GM12891 (cell line): ENCODE measurements around the gene RIOX2. TPM values are rescaled to one million over a fixed set of nuclear protein-coding genes. Genes with fewer than 3 reads are reported as not detected.
"Not testable (repeated sequence)": the region's sequence is repeated elsewhere in the genome, so short reads cannot be mapped to it uniquely, and the experiment has no call there.

Source experiments
- DNase-seq: peaks from one replicate; pipeline ENCODE4 v3.0.0; 2011; ENCODE audit warnings: low spot score; ENCODE audit not compliant: insufficient read length
- FAIRE-seq: peaks from 2 replicates; lab custom pipeline; 2011; peaks lifted over from hg19 to GRCh38; lab: Jason Lieb, UNC
- PAX5 ChIP-seq: IDR thresholded peaks from 2 replicates; pipeline ENCODE4 v1.6.1; 2011; ENCODE audit warnings: low read length, moderate library complexity, mild to moderate bottlenecking; ENCODE audit not compliant: insufficient read depth, severe bottlenecking
- POLR2A ChIP-seq: IDR thresholded peaks from 2 replicates; pipeline ENCODE4 v1.6.1; 2011; ENCODE audit warnings: low read depth, low read length, control low read depth
- POLR2AphosphoS5 ChIP-seq: IDR thresholded peaks from 2 replicates; pipeline ENCODE4 v1.6.1; 2011; ENCODE audit warnings: low read depth, low read length, control low read depth
- POU2F2 ChIP-seq: IDR thresholded peaks from 2 replicates; pipeline ENCODE4 v1.6.1; 2011; ENCODE audit warnings: low read depth, mild to moderate bottlenecking, control low read depth, low read length, moderate library complexity
- SPI1 ChIP-seq: IDR thresholded peaks from 2 replicates; pipeline ENCODE4 v1.6.1; 2011; ENCODE audit warnings: low read depth, low read length, control low read depth
- TAF1 ChIP-seq: IDR thresholded peaks from 2 replicates; pipeline ENCODE4 v1.6.1; 2011; ENCODE audit warnings: low read depth, low read length, control low read depth
- polyA plus RNA-seq: library from polyadenylated mRNA; unstranded; fragments of >200 nt; gene quantifications from one replicate; pipeline ENCODE4 v1.2.1, GENCODE V29; 2012; ENCODE audit warnings: low read depth, missing spikeins, inconsistent platforms; ENCODE audit not compliant: missing spikeins

Gene RIOX2
- 17.9 TPM for polyA plus RNA-seq

GRCh38 chr3:97971679-97972567 is at the start of gene RIOX2:
Gene RIOX2, minus strand, starts transcription at chr3:97972431. Its CDS starts 4,838 bp downstream, at chr3:97967593.
- FAIRE-seq (peak; percentile 94), DNase-seq (peak; percentile 74)
- TF ChIP-seq PAX5 (no peak), POLR2A (peak; percentile 40), POLR2AphosphoS5 (peak; percentile 42; the same call in 1 of the 2 replicates), SPI1 (no peak), POU2F2 (peak; percentile 14; the same call in 1 of the 2 replicates), TAF1 (peak; percentile 53)

DNA sequence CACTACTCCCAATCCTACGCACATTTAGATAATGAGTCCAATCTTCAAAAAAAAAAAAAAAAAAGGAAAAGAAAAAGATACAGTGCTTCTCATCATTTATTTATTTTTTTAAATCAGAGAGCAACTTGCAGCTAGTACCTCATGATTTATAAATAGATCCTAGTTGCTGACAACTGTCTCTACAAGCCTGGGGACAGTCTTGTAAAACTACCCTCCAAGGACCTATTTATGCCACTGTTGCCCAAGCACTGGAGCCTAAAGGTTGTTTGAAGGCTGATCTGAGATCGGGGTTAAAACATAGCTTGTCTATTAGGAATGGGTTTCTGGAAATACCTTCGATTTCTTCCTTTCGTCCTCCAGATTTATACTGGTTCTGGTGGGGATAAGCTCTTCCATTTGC is 48.2 kb upstream of the RIOX2 start:
- no peak for FAIRE-seq
- no peak for DNase-seq
- TF ChIP-seq TAF1 (no peak), PAX5 (no peak), POU2F2 (no peak), POLR2A (no peak), POLR2AphosphoS5 (no peak), SPI1 (no peak)

- TF ChIP-seq POLR2A: no peak
- TF ChIP-seq POU2F2: no peak
- TF ChIP-seq PAX5: no peak
- TF ChIP-seq POLR2AphosphoS5: no peak
- no peak for TF ChIP-seq SPI1
- TF ChIP-seq TAF1: no peak
- FAIRE-seq (no peak), DNase-seq (no peak)
Observed at GRCh38 chr3:98018301-98018700, 46.1 kb upstream of the RIOX2 start.

DNA sequence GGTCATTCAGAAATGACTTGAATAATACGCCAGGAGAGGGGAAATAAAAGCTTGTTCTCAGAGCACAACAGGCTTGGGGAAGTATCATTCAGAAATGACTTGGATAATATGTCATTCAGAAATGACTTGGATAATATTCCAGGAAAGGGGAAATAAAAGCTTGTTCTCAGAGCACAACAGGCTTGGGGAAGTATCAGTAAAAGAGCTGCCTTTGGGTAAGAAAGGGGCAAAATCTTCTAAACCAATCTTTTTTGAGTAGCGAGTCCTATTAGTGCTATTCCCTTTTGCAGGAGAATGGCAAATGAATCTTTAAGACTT is 42.0 kb upstream of the RIOX2 start:
- DNase-seq: no peak
- FAIRE-seq: no peak
- TF ChIP-seq POLR2AphosphoS5 (no peak), TAF1 (no peak), POLR2A (no peak), POU2F2 (no peak), SPI1 (no peak), PAX5 (no peak)

DNA sequence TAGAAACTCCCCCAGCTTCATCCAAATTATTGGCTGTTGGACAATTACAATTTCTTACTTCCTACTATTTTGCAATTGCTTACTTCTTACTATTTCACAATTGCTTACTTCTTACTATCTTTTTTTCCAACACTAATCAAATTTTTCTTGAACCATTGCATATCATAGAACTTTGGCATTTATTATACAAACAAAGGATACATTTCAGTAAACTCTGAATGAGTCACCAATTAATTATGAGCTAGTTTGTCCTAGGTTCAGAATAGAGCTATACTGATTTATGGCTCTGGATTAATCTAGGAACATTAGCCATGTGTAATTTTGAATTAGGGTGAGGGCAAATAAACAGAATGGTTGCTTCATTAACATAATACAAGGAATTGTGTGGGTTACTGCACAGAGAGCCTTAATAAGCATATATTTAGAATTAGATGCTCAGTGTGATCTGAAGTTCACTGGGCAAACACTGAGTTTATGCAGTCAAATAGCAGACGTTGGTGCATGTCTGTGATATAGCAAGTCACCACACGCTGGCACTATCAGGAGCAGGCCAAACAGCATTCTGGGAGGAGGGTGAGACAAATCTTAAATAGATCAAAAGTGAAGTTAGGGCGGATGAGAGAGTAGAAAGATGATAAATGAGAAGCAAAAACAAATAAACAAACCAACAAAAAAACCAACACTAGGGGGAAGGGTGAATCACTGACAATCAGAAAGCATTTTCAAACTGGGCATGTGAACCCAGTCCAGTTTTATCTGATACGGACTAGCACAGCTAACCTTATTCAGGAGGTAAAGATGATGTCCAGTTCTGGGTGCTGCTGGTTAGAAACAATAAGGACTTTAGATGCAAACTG is 41.4 kb upstream of the RIOX2 start:
- TF ChIP-seq POLR2AphosphoS5 (no peak), SPI1 (no peak), POLR2A (no peak), POU2F2 (no peak), PAX5 (no peak), TAF1 (no peak)
- DNase-seq: no peak
- FAIRE-seq: no peak

DNA sequence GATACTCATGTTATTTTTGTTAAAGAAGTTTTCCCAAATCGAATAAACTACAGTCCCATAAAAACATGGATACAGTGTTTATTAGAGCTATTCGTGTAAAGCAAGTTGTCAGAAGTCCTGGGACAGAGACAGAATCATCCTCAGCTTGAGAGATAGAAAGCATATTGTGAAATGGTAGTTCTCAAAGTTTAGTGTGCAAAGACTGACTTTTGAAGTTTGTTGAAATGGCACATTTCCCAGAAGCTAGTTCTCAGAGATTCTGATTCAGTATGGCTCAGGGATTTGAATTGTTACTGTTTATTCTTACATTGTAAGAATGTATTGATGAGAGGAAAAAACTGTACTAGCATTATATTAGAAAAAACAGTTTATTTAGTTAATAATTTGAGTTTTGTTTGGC is 40.7 kb upstream of the RIOX2 start:
- FAIRE-seq (no peak), DNase-seq (no peak)
- TF ChIP-seq POU2F2: no peak
- TF ChIP-seq POLR2A: no peak
- TF ChIP-seq SPI1: no peak
- TF ChIP-seq PAX5: no peak
- no peak for TF ChIP-seq POLR2AphosphoS5
- TF ChIP-seq TAF1: no peak

DNA sequence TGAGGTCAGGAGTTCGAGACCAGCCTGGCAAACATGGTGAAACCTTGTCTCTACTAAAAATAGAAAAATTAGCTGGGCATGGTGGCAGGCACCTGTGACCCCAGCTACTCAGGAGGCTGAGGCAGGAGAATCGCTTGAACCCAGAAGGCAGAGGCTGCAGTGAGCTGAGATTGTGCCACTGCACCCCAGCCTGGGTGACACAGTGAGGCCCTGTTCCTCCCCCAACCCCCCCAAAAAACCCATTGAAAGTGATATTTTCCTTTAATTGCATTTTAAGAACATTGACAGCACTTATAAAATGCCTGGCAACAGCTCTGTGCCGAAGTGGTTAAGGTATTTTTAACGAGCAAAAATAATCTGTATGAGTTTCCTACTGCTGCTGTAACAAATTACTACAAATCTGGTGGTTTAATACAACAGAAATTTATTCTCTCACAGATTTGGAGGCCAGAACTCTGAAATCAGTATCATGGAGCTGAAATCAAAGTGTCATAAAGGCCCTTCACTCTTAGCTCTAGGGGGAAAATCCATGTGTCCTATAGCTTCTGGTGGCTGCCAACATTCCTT is 38.7 kb upstream of the RIOX2 start:
- DNase-seq, FAIRE-seq: not testable (repeated sequence)

GRCh38 chr3:98010194-98010882 is 38.1 kb upstream of the RIOX2 start:
- no peak for FAIRE-seq
- DNase-seq: no peak
- TF ChIP-seq POLR2AphosphoS5: no peak
- no peak for TF ChIP-seq TAF1
- no peak for TF ChIP-seq SPI1
- no peak for TF ChIP-seq POLR2A
- TF ChIP-seq POU2F2: no peak
- TF ChIP-seq PAX5: no peak

DNA sequence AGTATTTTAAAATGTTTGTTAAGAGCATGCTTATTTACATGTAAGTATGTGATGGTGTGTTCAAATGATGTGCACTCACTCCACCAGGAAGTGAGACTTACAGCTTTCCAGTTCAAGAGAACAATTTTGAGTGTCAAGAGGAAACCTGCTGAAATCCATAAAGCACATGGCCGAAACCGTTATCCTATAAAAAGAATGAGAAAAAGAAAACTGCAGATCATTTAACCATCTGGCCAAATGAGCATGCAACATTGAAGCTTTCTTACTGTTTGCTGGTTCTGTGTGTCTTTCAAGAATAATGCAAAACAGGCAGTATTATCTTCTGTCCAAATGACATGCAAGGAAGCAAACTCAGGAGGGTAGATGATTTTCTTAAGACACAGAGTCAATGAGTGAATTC is 36.6 kb upstream of the RIOX2 start:
- TF ChIP-seq SPI1 (peak; percentile 62), POLR2A (no peak)
- DNase-seq: no peak
- FAIRE-seq: peak; percentile 76
